ENCODE measurements around the gene MAP3K5.

MAP3K5 gene

DNA sequence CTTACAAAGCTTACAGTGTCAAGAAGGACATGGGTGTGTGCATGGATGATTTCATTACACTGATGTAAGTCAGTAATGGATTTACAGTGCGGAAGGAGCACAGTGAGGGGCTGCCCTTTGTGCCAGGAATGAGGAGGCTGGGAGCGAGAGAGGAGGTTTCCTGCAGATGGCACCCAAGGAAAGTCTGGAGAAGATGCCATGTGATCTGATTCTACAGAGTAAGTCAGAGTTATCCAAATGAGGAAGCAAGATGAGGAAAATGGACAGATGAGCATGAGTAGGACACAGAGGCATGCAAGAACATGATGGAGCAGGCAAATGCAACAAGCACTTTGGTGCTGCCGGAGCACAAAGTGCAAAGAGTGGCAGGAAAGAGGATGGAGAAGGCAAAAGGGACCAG is 271.8 kb downstream of the MAP3K5 start:
- no peak for DNase-seq (ENCODE audit: low read depth in 2 of 2)

DNA sequence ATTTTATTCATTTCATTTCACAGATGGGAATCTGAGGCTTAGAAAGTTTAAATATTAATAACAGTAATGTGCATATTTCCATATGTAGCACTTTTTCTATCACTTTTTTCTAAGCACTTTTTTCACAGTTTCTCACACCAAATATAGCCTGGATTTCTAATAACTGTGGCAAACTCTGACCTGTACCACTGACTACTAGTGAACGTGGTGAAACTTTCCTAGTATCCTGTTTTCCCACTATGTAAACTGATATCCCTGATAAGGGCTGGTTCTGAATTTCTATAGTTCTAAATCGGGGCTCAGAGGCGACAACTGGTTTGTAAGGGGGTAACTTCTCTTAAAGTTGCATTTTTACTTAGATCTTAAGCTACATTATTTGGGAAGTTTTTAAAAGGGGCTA is 274.7 kb downstream of the MAP3K5 start:
- DNase-seq (ENCODE audit: low read depth in 2 of 2) = no peak

DNA sequence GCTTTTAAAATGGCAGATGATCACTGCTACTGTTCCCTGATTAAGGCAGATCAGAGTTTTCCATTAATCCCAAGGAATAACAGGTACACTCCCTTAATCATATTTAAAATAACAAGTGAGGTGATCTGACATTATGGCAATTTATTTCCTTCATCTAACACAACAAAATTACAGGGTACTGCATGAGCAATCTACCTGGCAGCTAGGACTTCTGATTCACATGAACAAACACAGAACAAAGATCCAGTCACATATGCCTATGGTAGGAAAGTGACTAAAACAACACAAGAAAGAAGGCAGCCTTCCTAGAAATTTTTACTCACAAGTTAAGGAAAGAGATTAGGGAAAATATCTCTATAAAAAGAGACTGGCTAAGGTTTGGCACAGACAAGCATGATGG is 275.3 kb downstream of the MAP3K5 start:
- DNase-seq (ENCODE audit: low read depth in 2 of 2) = no peak

DNA sequence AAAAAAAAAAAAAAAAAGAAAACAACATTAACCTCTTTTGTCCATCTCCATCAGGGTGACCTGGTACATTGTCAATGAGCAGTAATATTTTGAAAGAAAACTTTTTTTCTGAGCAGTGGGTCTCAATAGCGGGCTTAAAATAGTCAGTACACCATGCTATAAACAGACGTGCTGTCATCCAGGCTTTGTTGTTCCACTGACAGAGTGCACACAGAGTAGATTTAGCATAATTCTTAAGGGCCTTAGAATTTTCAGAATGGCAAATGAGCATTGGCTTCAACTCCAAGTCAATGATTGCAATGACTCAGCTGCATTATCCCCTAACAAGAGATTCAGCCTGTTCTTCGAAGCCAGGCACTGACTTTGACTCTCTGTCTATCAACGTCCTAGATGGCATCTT is 277.7 kb downstream of the MAP3K5 start:
- no peak for DNase-seq (ENCODE audit: low read depth in 2 of 2)

DNA sequence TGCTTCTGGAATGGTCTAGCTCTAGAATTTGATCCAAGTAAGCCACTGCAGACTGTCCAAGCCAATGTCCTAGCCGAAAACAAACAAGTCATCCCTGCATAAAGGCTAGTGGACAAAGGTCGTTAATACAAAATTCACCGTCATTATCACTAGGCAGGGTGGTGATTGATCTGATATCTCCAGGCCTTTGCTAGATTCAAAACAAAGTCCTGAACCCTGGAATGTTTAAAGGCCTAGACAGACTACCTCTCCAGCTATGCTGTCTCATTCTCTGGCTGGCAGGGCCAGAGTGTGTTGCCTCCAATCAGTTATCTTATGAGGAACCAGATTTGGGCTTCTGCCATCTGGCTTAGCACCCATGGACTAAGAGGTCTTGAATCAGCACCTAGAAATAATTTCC is 280.4 kb downstream of the MAP3K5 start:
- no peak for DNase-seq (ENCODE audit: low read depth in 2 of 2)

DNA sequence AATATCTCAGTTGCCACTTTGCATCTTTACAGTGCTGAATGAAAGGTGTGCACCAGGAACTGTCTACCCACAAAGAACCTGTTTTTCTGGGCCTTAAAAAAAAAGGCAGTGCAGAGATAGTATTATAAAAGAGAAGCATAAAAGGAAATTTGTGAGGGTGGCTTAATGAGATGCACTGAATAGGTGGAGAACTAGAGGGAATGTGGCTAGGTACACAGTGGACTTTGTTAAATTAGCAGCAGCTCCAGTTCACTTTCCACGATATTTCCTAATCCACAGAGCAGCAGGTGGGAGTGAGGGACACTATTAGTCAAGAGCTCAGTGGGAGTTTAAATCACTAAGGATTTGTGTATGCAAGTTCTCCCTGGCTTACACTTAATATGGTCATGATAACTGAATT is 280.9 kb downstream of the MAP3K5 start:
- DNase-seq (ENCODE audit: low read depth in 2 of 2) = no peak

DNA sequence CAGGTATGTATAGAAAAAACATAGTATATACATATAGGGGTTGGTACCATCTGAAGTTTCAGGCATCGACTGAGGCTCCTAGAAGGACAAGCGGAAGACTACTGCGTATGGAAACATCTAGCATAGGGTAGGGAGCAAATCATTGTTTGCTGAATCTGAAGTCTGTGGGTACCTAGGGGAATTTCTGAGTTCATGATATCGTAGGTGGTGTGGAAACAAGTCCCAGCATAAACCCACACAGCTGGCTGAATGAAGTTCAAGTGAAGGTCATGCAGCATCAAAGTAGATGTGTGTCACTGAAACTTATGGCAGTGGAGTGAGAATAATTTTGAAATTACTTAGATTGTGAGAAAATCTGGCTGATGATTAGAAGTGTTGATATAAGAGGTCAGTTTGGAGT is 281.5 kb downstream of the MAP3K5 start:
- peak in 1 of 2 donors; percentile 27 for DNase-seq (ENCODE audit: low read depth in 2 of 2)

DNA sequence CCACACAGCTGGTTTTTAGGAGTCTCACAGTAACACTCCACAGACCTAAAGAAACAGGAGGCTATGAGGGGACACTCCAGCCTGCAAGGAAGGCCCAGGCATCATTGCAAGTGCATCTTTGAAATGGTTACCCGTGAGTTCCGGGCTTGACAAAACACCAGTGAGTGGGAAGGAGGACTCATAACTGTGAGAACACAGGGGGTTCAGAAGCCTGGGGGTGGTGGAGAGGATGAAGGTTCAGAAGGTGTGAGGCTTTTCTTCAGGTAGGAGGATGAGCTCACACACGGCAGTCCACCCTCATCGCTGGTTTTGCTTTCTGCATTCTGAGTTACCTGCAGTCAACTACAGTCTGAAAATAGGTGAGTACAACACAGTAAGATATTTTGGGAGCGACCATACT is 282.0 kb downstream of the MAP3K5 start:
- DNase-seq (ENCODE audit: low read depth in 2 of 2) = peak in 1 of 2 donors; percentile 18

DNA sequence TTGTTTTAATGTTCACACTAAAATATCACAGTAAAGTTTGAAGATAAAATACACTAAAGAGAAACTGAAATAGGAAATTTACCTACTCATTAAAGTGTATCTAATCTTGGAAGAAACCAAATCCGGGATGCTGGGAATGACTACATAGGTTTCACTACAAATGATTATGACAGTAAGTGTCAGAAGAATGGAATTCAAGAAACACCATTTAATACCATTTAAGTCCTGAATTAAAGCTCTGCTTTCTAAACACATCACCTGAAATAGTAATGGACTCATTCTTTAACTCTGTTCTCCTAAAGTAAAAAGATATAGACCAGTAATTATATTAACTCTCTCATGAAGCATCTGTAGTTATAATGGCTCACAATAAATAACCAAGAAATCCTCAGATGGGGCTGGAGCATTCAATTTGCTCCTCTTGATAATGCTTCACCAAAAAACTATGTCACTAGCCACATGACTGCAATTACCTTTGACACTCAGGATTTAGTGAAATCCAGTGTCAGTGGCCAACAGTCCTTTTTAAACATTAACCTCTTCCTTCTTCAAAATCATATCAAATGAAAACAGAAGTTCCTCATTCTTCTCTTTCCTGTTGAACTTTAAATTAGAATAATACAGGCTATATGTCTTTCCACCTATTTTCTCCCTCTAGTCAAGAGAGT is 283.4 kb downstream of the MAP3K5 start:
- no peak for DNase-seq (ENCODE audit: low read depth in 2 of 2)

Data from activated CD4-positive, alpha-beta T cell treated with anti-CD3 and anti-CD28 coated beads for 24 hours (primary cell).